Loucy (cell line): ENCODE results near the gene RCOR1.

Experiments
- CTCF ChIP-seq: fragments of 200-600 bp; sonication (generic); conservative IDR thresholded peaks from 2 replicates; pipeline ENCODE4 v1.5.1; 2014; ENCODE audit warnings: mild to moderate bottlenecking, antibody characterized with exemption, low read length
- EZH2phosphoT487 ChIP-seq: fragments of 200-600 bp; IDR thresholded peaks from 2 replicates; pipeline ENCODE4 v1.6.1; 2018; ENCODE audit warnings: antibody characterized with exemption, mild to moderate bottlenecking, moderate library complexity, borderline replicate concordance

- TF ChIP-seq CTCF (no peak), EZH2phosphoT487 (no peak)
These were observed 186.6 kb downstream of the RCOR1 start for GRCh38 chr14:102779084-102779462.
